ENCODE measurements around the gene EDA.

GRCh38 chrX:69988955-69989394 is 373.1 kb downstream of the EDA start:
- TF ChIP-seq POLR2AphosphoS5 (IDR thresholded peaks at IDR 0.05; ENCODE audit: low read depth, low read length) (no peak), SIN3A (IDR thresholded peaks at IDR 0.05; ENCODE audit: borderline replicate concordance, insufficient read depth, low read length) (no peak), TAF1 (IDR thresholded peaks at IDR 0.05; ENCODE audit: borderline replicate concordance, insufficient read depth, low read length) (no peak)
